GM12873 (cell line): ENCODE data around the gene INPP5K.

ENCODE experiments used
- TF ChIP-seq, protein P1 (sequence below): IDR thresholded peaks from 2 replicates; pipeline ENCODE4 v1.5.1; 2012; ENCODE audit warnings: low read depth, mild to moderate bottlenecking, moderate library complexity, low read length, control low read depth; ENCODE audit not compliant: insufficient read depth; ENCODE audit errors: missing control alignments

Gene INPP5K

DNA sequence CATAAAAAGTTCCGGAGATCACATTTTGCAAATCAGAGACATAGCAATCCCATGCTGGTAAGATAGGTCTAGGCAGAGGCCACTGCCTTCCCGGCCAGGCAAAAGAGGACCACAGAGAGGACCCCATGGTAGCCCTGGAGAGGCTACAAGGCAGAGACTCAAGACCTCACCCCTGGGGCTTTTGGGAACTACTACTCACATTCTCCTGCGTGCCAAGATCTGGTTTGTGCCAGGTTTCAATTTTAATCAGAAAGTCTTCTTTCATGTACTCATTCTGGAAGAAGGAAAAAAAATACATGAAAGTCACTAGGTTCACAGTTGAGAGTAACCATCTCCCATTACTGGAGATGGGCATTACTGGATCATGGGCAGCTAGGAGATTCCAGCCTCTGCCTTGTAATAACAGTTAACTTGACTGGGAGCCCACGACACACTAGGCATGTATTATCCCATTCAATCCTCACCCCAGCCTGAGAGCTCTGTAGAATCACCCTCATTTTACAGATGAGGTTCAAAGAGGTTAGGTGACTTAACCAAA is 25.0 kb upstream of the INPP5K start:
- TF ChIP-seq, protein P1, sequence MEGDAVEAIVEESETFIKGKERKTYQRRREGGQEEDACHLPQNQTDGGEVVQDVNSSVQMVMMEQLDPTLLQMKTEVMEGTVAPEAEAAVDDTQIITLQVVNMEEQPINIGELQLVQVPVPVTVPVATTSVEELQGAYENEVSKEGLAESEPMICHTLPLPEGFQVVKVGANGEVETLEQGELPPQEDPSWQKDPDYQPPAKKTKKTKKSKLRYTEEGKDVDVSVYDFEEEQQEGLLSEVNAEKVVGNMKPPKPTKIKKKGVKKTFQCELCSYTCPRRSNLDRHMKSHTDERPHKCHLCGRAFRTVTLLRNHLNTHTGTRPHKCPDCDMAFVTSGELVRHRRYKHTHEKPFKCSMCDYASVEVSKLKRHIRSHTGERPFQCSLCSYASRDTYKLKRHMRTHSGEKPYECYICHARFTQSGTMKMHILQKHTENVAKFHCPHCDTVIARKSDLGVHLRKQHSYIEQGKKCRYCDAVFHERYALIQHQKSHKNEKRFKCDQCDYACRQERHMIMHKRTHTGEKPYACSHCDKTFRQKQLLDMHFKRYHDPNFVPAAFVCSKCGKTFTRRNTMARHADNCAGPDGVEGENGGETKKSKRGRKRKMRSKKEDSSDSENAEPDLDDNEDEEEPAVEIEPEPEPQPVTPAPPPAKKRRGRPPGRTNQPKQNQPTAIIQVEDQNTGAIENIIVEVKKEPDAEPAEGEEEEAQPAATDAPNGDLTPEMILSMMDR: no peak

DNA sequence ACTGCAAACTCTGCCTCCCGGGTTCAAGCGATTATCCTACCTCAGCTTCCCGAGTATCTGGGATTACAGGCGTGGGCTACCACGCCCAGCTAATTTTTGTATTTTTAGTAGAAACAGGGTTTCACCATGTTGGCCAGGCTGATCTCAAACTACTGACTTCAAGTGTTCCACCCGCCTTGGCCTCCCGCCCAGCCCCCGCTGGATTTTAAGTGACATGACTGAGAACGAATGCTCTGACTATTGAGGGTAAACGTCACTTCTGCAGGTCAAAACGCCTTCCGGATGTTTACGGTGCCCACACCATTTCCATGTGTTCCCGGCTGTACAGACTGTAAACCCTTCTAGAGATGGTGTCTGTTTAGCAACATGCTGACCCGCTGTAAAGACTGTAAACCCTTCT is 23.4 kb upstream of the INPP5K start:
- TF ChIP-seq, protein P1: no peak

DNA sequence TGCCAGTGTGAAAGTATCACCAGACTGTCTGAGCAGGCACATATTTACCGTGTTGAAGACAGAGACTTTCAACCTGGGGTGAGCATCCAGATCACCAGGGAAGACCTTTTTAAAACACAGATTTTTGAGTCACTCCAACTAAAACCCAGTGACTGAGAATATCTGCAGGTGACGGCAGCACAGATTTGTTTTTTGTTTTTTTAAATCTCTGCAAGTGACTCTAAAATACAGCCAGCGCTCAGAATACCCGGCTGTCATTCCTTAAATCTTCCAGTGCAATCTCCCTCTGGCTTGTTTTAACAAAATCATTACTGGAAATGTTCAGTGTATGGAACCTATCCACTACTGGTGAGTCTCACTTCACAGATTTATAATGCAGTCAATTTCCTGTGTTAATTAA is 19.3 kb upstream of the INPP5K start:
- TF ChIP-seq, protein P1: no peak

DNA sequence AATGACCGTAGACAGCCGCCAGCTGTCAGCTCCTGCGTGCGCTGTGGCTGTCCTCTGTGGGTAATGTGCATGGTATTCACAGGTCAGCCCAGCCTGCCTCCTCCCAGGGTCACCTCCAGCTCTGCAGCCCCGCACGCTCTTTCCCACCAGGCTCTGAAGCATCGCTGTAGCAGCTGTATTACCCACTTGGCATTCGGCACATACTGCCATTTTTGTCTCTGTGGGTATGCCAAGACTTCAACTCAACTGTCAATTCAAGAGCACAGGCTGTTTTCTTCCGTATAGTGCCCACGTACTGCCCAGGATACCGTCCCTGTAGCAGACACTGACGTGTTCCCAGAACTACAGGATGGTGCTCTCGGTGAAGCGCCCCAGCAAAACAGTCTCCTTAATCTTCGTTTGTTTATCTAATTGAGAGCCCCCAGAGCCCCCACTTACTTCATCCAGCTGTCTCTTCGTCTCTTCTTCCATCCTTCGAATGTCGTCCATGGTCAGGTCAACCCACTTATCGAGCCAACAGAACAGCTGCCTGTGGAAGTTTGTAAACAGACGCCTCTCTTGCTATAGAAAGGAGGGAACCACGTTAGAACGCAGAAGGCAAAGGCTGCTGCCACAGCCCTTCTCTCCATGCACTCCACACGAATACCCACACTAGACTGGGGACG is 17.4 kb upstream of the INPP5K start:
- TF ChIP-seq, protein P1: no peak

DNA sequence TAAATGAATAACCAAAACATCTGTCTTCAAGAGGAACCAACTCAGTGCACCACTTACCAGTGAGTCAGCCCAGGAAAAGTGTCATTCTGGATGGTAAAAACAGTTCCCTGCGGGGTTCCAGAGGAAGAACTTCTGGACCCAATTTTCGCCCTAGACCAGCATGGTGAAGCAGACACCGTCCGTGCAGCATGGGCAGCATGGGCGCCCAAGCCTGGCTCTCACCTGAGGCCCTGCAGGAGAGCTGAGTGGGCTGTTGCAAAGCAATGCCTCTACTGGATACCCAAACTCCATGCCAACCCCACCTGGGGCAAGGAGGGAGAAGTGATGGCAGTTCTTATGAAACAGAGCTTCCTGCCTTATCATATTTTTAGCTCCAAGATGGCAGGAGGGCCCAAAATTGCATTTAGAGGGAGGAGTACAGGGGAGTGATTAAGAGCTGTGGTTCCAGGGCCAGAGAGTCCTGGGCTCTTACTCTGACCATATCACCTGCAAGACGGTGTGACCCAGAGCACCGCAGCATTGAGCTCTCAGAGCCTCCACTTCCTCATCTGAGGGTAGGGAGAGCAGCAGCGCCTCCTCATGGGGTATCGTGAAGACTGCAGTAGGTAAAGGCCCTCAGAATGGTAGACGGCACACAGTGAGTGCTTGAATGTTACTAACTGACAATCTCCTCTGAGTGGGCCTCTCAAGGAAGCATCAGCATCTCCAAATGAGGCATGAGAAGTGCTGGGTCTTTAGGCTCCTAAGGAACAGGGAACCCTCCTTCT is 16.6 kb upstream of the INPP5K start:
- TF ChIP-seq, protein P1: peak; percentile 64

DNA sequence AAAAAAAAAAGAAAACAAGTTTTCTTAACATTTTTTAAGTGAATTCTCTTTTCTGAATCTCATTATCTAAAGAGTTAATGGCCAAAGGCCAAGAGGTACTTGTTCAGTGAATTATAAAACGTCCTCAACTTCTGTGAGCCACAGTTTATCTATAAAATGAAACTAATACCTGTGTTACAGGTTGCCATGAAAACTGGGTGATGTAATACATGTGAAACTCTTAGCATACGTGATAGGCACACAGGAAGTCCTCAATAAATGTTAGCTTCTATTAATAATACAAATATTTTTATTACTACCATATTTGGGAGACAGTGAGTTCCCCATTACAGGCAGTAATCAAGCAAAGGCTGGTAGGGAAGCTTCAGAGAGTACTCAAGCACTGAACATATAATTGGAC is 13.5 kb upstream of the INPP5K start:
- TF ChIP-seq, protein P1: no peak

DNA sequence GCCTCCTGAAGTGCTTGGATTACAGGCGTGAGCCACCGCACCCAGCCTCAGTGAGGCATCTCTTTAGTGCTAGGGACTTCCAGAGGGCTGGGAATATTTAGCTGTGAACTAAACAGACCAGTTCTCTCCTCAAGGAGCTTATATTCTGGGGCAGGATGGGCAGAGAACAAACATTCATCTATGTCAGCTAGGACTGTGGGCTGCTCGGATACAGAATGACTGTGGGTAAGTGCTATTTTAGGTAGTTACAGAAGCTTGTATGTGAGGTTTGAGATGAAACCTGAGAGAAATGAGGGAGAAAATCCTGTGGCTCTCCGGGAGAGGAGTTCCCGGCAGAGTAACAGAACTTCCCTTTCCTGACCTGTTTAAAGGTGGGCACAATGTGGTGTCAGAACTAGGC is 6.2 kb upstream of the INPP5K start:
- TF ChIP-seq, protein P1: no peak
